Right lobe of liver (tissue), 6 donors: ENCODE data around the gene MAPK14. TPM values are rescaled to one million over a fixed set of nuclear protein-coding genes. Genes with fewer than 3 reads are reported as not detected.

ENCODE experiments used
- ATAC-seq, 4 donors: fragments of 200-7000 bp; cut with Tn5 transposase; one replicate each; pipeline ENCODE4 v1.9.1; 2020; ENCODE audit warnings: mild to moderate bottlenecking in 4 of 4, moderate library complexity in 4 of 4
- DNase-seq, 3 donors: peaks; one replicate each; pipeline ENCODE4 v3.0.0-alpha.2; 2020
- H3K27ac ChIP-seq, 3 donors: fragments of 200-600 bp; one replicate each; pipeline ENCODE4 v1.8.0; 2022
- H3K27me3 ChIP-seq, 2 donors: fragments of 200-600 bp; one replicate each; pipeline ENCODE4 v1.8.0; 2022
- H3K36me3 ChIP-seq, 4 donors: fragments of 200-600 bp; sonication (generic) in 1 of 4; one replicate each; pipeline versions ENCODE4 v1.5.1 to v1.8.0; 2017 to 2022; ENCODE audit warnings: control low read depth in 1 of 4
- H3K4me1 ChIP-seq, 4 donors: fragments of 200-600 bp; sonication (generic) in 1 of 4; one replicate each; pipeline versions ENCODE4 v1.5.1 to v1.8.0; 2017 to 2022; ENCODE audit warnings: control low read depth in 1 of 4
- H3K4me3 ChIP-seq, 3 donors: fragments of 200-600 bp; one replicate each; pipeline ENCODE4 v1.8.0; 2022
- H3K9me3 ChIP-seq, 4 donors: fragments of 200-600 bp; sonication (generic) in 1 of 4; one replicate each; pipeline versions ENCODE4 v1.5.1 to v1.8.0; 2017 to 2022; ENCODE audit warnings: control low read depth in 1 of 4
- CTCF ChIP-seq, 4 donors: fragments of 200-600 bp in 3 of 4; fragments of 450-650 bp in 1 of 4; IDR thresholded peaks; one replicate each; pipeline versions ENCODE4 v1.5.1 to v1.8.0; 2016 to 2022; ENCODE audit warnings: antibody characterized with exemption in 4 of 4, mild to moderate bottlenecking in 2 of 4
- POLR2A ChIP-seq: fragments of 450-650 bp; IDR thresholded peaks from one replicate; pipeline ENCODE4 v1.6.1; 2017; ENCODE audit warnings: antibody characterized with exemption, mild to moderate bottlenecking
- WGBS: methylation state at CpG from one replicate; pipeline ENCODE4 v1.1.6; 2018; ENCODE audit warnings: low coverage, low lambda C conversion rate; ENCODE audit not compliant: insufficient coverage; ENCODE audit errors: missing lambda C conversion rate; 5-methylcytosine and 5-hydroxymethylcytosine counted together
- intact Hi-C, 2 donors: fragments of 100-400 bp; cut with DNase I; formaldehyde crosslinking; loops; one replicate each; pipeline versions ENCODE4 v1.11.2 to v1.14.1; 2022
- total RNA-seq, 6 experiments: library from RNA; depleted of rRNA in 2 of 6; stranded (reverse); fragments of >200 nt in 2 of 6; fragmentation: NEBNext Ultra II Directional in 3 of 6; extraction: Animal tissue kit (Norgen Biotek cat#: 25700) in 3 of 6; gene quantifications; one replicate each; pipeline versions ENCODE4 v1.1.0 to v1.2.4, GENCODE V29; 2016 to 2023
- donor health status: DM: no; HTN: yes; CAD: no.
- donor health status: DM: no; HTN: no; CAD: no.
- donor health status: DM: no; HTN: no; CAD: no.
- donor health status: DM: no; HTN: yes; CAD: no.
- donor health status: DM: no; HTN: yes; CAD: no.

MAPK14 gene
- total RNA-seq, 6 experiments from 2014 or later, result 37.9 to 53.3 (median 45.3) TPM

- H3K27ac ChIP-seq, result no peak overlapping the region
- no peak overlapping the region for H3K4me3 ChIP-seq
- no peak for DNase-seq
- H3K9me3 ChIP-seq, result no peaks in the 10 kb centered on the region
- no peaks in the 10 kb centered on the region for H3K36me3 ChIP-seq
- peaks cover 0 to 12% (median 0%) of the 10 kb centered on the region in 4 donors for H3K4me1 ChIP-seq
- intact Hi-C loops, result no loop called here
- WGBS, result 57% methylated on average over 1 of the region's 4 CpGs
- no peaks in the 10 kb centered on the region for H3K27me3 ChIP-seq
- ATAC-seq, result no peak
- TF ChIP-seq POLR2A, result no peak
- no peak for TF ChIP-seq CTCF (IDR thresholded peaks at IDR 0.05)
These were observed 117.9 kb downstream of the MAPK14 start for GRCh38 chr6:36145495-36145894.

DNA sequence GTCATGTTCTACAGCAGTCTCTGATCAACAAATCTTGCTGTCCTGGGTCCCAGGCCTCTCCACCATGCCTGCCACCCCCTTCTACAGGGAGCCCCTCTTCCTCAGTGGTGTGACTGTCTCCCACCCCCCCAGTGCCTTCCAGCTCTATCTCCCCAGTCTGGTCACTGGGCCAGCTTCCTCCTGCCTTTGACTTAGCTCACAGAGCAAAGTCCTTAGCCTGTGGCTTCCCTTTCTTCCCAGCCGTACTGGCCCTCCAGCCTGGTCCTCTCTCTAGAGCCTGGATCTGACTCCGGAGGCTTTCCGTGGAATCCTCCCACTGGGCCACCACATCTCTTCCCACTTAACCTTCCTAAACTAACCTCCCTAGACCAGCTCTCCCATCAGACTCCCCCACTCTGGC is 119.7 kb downstream of the MAPK14 start:
- intact Hi-C loops, result no loop called here
- H3K27ac ChIP-seq, result no peak overlapping the region

GRCh38 chr6:36149476-36149875 is 121.9 kb downstream of the MAPK14 start:
- DNase-seq (no peak), ATAC-seq (peak in 2 of 4 donors; percentile 33 to 60)
- no peaks in the 10 kb centered on the region for H3K9me3 ChIP-seq
- peaks cover 0 to 12% (median 0%) of the 10 kb centered on the region in 4 donors for H3K4me1 ChIP-seq
- no peaks in the 10 kb centered on the region for H3K36me3 ChIP-seq
- TF ChIP-seq CTCF (IDR thresholded peaks at IDR 0.05) (no peak), POLR2A (no peak)
- no peak overlapping the region for H3K27ac ChIP-seq
- intact Hi-C loops, result no loop called here
- no peaks in the 10 kb centered on the region for H3K27me3 ChIP-seq
- H3K4me3 ChIP-seq, result no peak overlapping the region

More for the DNA sequence above, 119.7 kb downstream of the MAPK14 start:
- DNase-seq (no peak), ATAC-seq (peak in 3 of 4 donors; percentile 33 to 55 (median 45))
- H3K36me3 ChIP-seq, result no peaks in the 10 kb centered on the region
- peaks cover 0 to 12% (median 0%) of the 10 kb centered on the region in 4 donors for H3K4me1 ChIP-seq
- no peak overlapping the region for H3K4me3 ChIP-seq
- H3K9me3 ChIP-seq, result no peaks in the 10 kb centered on the region
- WGBS, result 70% methylated on average over 3 of the region's 3 CpGs
- no peaks in the 10 kb centered on the region for H3K27me3 ChIP-seq
- no peak for TF ChIP-seq POLR2A
- no peak for TF ChIP-seq CTCF (IDR thresholded peaks at IDR 0.05)

GRCh38 chr6:36150283-36150682 is 122.7 kb downstream of the MAPK14 start:
- intact Hi-C loops, result no loop called here
- Histone ChIP-seq H3K9me3 (no peaks in the 10 kb centered on the region), H3K4me3 (no peak overlapping the region), H3K36me3 (no peaks in the 10 kb centered on the region), H3K27me3 (no peaks in the 10 kb centered on the region), H3K4me1 (peaks cover 0 to 12% (median 0%) of the 10 kb centered on the region in 4 donors), H3K27ac (no peak overlapping the region)
- 53% methylated on average over 3 of the region's 3 CpGs for WGBS
- TF ChIP-seq POLR2A (no peak), CTCF (IDR thresholded peaks at IDR 0.05) (no peak)
- ATAC-seq, result no peak
- no peak for DNase-seq

GRCh38 chr6:36154286-36154685 is 126.7 kb downstream of the MAPK14 start:
- no peaks in the 10 kb centered on the region for H3K9me3 ChIP-seq
- ATAC-seq, result no peak
- no peak for TF ChIP-seq POLR2A
- no peak for TF ChIP-seq CTCF (IDR thresholded peaks at IDR 0.05)
- H3K27ac ChIP-seq, result no peak overlapping the region
- WGBS, result 83% methylated on average over 2 of the region's 2 CpGs
- no peaks in the 10 kb centered on the region for H3K36me3 ChIP-seq
- intact Hi-C loops, result no loop called here
- H3K4me1 ChIP-seq, result peaks cover 0 to 12% (median 0%) of the 10 kb centered on the region in 4 donors
- H3K4me3 ChIP-seq, result no peak overlapping the region
- H3K27me3 ChIP-seq, result no peaks in the 10 kb centered on the region
- no peak for DNase-seq
